Measurements from ENCODE around the gene NUDT14.

- TF ChIP-seq CTCF (IDR thresholded peaks at IDR 0.05; ENCODE audit: low read depth, low read length) = no peak
- TF ChIP-seq POLR2A (IDR thresholded peaks at IDR 0.05; ENCODE audit: extremely low read depth, insufficient read length) = no peak
These were observed 38.0 kb upstream of the NUDT14 start for GRCh38 chr14:105219043-105219612.

All from NB4 (cell line).